ENCODE measurements around the gene CCNJ.

DNA sequence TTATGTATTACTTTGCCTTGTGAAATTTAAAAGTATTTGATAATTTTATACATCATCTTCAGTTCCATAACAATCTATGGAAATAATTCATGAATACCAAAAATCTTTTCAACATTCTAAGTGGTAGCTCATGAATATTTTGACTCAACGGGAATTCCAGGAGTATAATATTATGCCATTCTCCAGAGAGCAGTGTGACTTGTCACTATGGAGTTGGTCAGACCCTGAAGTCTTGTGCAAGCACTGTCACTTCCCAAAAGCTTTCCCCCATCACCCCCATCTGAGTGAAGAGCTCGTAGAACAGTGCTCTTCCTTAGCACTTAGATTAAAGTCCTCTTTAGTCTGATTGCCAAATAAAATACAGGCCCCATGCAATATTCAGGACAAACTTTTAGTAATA is 29.4 kb upstream of the CCNJ start:
- TF ChIP-seq ZNF713 (CRISPR knock-in tag; IDR thresholded peaks at IDR 0.05) (no peak), CREB1 (IDR thresholded peaks at IDR 0.05) (no peak), CREB1 (CRISPR knock-in tag; IDR thresholded peaks at IDR 0.05) (no peak), ZNF282 (IDR thresholded peaks at IDR 0.05; ENCODE audit: partially characterized antibody) (no peak)

Measured in HepG2 (cell line).